ENCODE data around the gene CLIP2.
"Not testable (repeated sequence)": the region's sequence is repeated elsewhere in the genome, so short reads cannot be mapped to it uniquely, and the experiment has no call there.

CLIP2 gene

GRCh38 chr7:74428023-74428422 is 138.8 kb downstream of the CLIP2 start:
- no peak for DNase-seq (ENCODE audit: low read depth)
- H3K4me3 ChIP-seq (ENCODE audit: low read depth, low read length): no peak overlapping the region
- TF ChIP-seq, protein P1, sequence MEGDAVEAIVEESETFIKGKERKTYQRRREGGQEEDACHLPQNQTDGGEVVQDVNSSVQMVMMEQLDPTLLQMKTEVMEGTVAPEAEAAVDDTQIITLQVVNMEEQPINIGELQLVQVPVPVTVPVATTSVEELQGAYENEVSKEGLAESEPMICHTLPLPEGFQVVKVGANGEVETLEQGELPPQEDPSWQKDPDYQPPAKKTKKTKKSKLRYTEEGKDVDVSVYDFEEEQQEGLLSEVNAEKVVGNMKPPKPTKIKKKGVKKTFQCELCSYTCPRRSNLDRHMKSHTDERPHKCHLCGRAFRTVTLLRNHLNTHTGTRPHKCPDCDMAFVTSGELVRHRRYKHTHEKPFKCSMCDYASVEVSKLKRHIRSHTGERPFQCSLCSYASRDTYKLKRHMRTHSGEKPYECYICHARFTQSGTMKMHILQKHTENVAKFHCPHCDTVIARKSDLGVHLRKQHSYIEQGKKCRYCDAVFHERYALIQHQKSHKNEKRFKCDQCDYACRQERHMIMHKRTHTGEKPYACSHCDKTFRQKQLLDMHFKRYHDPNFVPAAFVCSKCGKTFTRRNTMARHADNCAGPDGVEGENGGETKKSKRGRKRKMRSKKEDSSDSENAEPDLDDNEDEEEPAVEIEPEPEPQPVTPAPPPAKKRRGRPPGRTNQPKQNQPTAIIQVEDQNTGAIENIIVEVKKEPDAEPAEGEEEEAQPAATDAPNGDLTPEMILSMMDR (IDR thresholded peaks at IDR 0.05; ENCODE audit: low read depth, low read length, missing control alignments): no peak

DNA sequence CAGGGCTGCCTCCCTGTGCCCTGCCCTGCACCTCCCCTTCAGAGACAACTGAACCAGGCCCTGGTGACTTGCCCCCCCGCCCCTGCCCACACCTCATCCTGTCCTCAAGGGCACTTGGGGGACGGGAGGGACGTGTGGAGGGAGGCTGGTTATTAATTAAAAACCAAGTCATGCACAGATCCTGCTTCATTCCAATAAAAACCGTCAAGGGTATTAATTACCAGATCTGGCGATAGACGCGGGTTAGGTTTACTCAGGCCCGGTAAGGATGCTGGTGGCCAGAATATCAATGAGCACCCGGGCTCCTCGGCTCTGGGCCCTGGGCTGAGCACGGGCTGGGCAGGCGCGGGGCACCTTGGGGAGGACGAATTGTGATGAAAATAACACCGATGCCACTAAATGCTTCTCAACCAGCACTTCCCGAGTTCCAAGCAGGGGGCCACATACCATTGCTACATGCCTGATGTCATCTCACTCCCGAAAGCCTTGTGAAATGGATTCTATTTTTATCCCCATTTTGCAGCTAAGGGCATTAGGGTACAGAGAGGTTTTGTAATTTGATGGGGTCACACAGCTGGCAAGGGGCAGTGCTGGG is 140.0 kb downstream of the CLIP2 start:
- H3K4me3 ChIP-seq (ENCODE audit: low read depth, low read length): no peak overlapping the region
- no peak for DNase-seq (ENCODE audit: low read depth)

DNA sequence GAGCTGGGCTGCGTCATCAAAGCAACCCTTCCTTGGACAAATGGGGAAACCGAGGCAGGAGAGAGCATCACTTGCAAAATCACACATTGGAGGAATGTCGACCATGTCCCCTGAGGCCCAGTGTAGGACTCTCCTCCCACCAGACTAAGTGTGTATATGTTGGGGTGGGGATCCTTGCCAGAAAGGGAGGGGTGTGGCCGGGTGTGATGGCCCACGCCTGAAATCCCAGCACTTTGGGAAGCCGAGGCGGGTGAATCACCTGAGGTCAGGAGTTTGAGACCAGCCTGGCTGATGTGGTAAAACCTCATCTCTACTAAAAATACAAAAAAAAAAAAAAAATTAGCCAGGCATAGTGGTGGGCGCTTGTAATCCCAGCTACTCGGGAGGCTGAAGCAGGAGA is 141.2 kb downstream of the CLIP2 start:
- not testable (repeated sequence) for H3K4me3 ChIP-seq (ENCODE audit: low read depth, low read length); DNase-seq (ENCODE audit: low read depth)

More for the DNA sequence above, 140.0 kb downstream of the CLIP2 start:
- TF ChIP-seq, protein P1 (IDR thresholded peaks at IDR 0.05; ENCODE audit: low read depth, low read length, missing control alignments): no peak

- no peak for DNase-seq (ENCODE audit: low read depth)
- TF ChIP-seq, protein P1 (IDR thresholded peaks at IDR 0.05; ENCODE audit: low read depth, low read length, missing control alignments): no peak
Measured at GRCh38 chr7:74430961-74431466, 141.8 kb downstream of the CLIP2 start.

GRCh38 chr7:74437291-74437571 is 148.0 kb downstream of the CLIP2 start:
- not testable (repeated sequence) for H3K4me3 ChIP-seq (ENCODE audit: low read depth, low read length); DNase-seq (ENCODE audit: low read depth)

More at GRCh38 chr7:74430961-74431466, 141.8 kb downstream of the CLIP2 start:
- no peak overlapping the region for H3K4me3 ChIP-seq (ENCODE audit: low read depth, low read length)

DNA sequence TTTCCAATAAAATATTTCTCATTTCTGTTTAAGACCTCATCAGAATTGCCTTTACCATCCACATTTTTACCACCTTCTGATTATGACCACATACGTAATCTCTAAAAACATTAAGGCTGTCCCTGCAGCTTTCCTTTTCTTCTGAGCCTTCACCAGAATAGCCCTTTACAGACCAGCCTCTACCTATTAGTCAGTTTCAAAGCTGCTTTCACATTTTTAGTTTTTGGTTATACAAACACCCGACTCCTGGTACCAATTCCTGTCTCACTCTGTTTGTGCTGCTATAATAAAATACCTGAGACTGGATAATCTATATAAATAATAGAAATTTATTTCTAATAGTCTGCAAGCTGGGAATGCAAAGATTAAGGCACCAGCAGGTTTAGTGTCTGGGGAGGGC is 149.1 kb downstream of the CLIP2 start:
- no peak overlapping the region for H3K4me3 ChIP-seq (ENCODE audit: low read depth, low read length)
- TF ChIP-seq, protein P1 (IDR thresholded peaks at IDR 0.05; ENCODE audit: low read depth, low read length, missing control alignments): no peak
- DNase-seq (ENCODE audit: low read depth): no peak

- DNase-seq (ENCODE audit: low read depth): no peak
- no peak overlapping the region for H3K4me3 ChIP-seq (ENCODE audit: low read depth, low read length)
- TF ChIP-seq, protein P1 (IDR thresholded peaks at IDR 0.05; ENCODE audit: low read depth, low read length, missing control alignments): no peak
Measured at GRCh38 chr7:74439541-74439940, 150.3 kb downstream of the CLIP2 start.

GRCh38 chr7:74440143-74440542 is 150.9 kb downstream of the CLIP2 start:
- H3K4me3 ChIP-seq (ENCODE audit: low read depth, low read length); DNase-seq (ENCODE audit: low read depth): not testable (repeated sequence)

DNA sequence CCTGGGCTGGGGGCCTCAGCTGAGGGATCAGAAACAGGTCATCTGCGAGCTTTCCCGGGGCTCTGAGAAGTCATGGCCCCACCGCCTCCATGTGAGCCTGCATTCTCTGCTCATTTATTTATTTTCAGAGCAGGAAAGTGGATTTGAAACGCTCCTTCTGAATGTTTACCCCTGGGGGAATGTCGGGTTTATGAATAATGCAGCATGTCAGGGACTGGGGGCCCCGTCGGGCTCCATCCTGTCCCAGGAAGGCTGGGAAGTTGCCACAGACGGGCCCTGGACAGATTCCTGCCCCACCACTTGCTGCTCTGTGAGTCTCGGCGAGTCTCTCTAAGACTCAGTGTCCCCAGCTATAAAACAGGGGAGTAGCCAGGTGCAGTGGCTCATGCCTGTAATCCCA is 152.6 kb downstream of the CLIP2 start:
- no peak overlapping the region for H3K4me3 ChIP-seq (ENCODE audit: low read depth, low read length)
- no peak for DNase-seq (ENCODE audit: low read depth)
- TF ChIP-seq, protein P1 (IDR thresholded peaks at IDR 0.05; ENCODE audit: low read depth, low read length, missing control alignments): no peak
